Measurements from ENCODE around the gene HADHB. TPM values are rescaled to one million over a fixed set of nuclear protein-coding genes. Genes with fewer than 3 reads are reported as not detected.
"Not testable (repeated sequence)": the region's sequence is repeated elsewhere in the genome, so short reads cannot be mapped to it uniquely, and the experiment has no call there.

HADHB gene
- polyA plus RNA-seq, 4 donors, result 114 to 175 (median 167) TPM

DNA sequence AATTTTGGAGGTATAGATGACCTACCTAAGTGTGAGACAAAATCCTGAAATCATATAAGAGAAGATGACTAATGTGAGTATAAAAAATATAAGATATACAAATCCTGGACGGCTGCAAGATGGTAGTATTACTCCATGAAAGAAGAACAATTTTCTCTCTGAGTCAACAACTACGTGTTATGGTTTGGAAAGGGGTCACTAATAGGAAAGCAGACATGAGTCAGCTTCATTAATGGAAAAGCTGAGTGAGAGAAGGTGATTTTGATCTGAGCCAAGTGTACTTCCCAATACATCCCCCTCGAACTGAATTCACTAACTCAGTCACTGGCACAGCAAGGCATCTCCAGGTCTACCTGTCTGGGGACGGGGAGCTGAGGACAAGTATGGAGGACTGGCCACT, 81.1 kb downstream of the HADHB start:
- no peak for DNase-seq (ENCODE audit: low read depth in 4 of 4, low spot score in 3 of 4)

- no peak for DNase-seq (ENCODE audit: low read depth in 4 of 4, low spot score in 3 of 4)
Observed at GRCh38 chr2:26326514-26326913, 81.8 kb downstream of the HADHB start.

GRCh38 chr2:26327291-26328272, 82.8 kb downstream of the HADHB start:
- no peak for DNase-seq (ENCODE audit: low read depth in 4 of 4, low spot score in 3 of 4)

- not testable (repeated sequence) for DNase-seq (ENCODE audit: low read depth in 4 of 4, low spot score in 3 of 4)
Observed at GRCh38 chr2:26329083-26329482, 84.3 kb downstream of the HADHB start.

DNA sequence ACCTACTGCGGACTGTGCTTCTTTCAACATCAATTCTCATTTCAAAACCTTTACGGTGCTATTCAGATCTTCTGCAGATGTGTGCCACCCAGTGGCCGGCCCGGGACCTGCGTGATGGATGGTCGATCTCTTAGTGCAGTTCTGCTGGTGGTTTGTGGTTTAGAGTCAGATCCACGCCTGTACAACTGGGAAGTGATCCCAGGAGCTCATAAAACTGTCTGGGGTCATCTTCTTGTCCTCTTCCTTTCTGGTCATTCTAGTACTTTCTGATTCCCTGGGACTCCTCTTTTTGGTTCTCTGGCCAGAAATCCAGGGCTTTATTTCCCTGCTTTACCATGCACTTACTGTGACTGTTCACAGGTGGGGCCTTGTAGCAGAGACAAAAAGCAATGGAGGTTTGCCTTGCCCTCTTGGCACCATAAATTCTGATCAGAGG, 85.4 kb downstream of the HADHB start:
- peak in 3 of 4 donors; percentile 39 to 65 (median 46) for DNase-seq (ENCODE audit: low read depth in 4 of 4, low spot score in 3 of 4)

GRCh38 chr2:26330604-26331003, 85.9 kb downstream of the HADHB start:
- DNase-seq (ENCODE audit: low read depth in 4 of 4, low spot score in 3 of 4), result no peak

DNA sequence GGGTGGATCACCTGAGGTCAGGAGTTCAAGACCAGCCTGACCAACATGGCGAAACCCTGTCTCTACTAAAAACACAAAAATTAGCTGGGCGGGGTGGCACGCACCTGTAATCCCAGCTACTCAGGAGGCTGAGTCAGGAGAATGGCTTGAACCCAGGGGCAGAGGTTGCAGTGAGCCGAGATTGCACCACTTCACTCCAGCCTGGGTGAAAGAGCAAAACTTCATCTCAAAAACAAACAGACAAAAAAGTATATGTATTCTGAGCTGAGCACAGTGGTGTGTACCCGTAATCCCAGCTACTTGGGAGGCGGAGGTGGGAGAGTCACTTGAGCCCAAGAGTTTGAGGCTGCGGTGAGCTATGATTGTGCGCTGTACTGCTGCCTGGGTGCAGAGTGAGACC, 86.6 kb downstream of the HADHB start:
- not testable (repeated sequence) for DNase-seq (ENCODE audit: low read depth in 4 of 4, low spot score in 3 of 4)

- no peak for DNase-seq (ENCODE audit: low read depth in 4 of 4, low spot score in 3 of 4)
Observed at GRCh38 chr2:26333293-26333692, 88.6 kb downstream of the HADHB start.

DNA sequence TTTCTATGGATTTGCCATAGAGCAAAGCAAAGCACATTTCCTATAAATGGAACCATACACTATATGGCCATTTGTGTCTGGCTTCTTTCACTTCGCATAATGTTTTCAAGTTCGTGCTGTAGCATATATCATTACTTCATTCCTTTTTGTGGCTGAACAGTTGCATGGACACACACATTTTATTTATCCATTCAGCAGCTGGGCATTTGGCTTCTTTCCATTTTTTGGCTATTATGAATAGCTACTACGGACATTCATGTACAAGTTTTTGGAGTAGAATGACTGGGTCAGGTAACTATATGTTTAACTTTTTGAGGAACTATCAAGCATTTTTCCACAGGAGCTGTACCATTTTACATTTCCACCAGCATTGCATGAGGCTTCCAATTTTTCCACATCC, 90.5 kb downstream of the HADHB start:
- no peak for DNase-seq (ENCODE audit: low read depth in 4 of 4, low spot score in 3 of 4)

- DNase-seq (ENCODE audit: low read depth in 4 of 4, low spot score in 3 of 4), result no peak
Observed at GRCh38 chr2:26336719-26337118, 92.0 kb downstream of the HADHB start.

DNA sequence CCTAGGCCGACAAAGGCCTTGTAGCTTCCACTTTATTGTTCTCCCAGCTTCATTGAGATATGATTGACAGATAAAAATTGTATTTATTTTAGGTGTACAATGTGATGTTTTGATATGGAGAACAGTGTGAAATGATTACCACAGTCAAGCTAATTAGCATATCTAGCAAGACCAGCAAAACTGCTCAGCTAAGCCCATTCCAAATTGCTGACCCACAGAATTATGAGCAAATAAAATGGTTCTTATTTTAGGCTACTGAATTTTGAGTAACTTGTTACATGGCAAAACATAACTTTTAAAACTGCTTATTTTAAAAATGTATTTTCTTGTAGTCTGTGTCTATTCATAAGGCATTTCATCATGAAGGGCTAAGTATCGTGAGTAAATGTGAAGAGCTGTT, 92.6 kb downstream of the HADHB start:
- no peak for DNase-seq (ENCODE audit: low read depth in 4 of 4, low spot score in 3 of 4)

Other genes starting within 250 kb of the HADHB start
- gene RAB10, start 210.9 kb upstream of the HADHB start, polyA plus RNA-seq (ENCODE audit: insufficient read length in 4 of 4), result 100 to 1,000 TPM; 111 to 168 (median 144) TPM
- 1 to 10 TPM; 6.0 to 8.7 (median 6.6) TPM for gene GAREM2, start 71.9 kb upstream of the HADHB start, polyA plus RNA-seq (ENCODE audit: insufficient read length in 4 of 4)
- gene HADHA, start 307 bp upstream of the HADHB start, polyA plus RNA-seq (ENCODE audit: insufficient read length in 4 of 4), result 100 to 1,000 TPM; 165 to 244 (median 205) TPM
- gene SELENOI, start 101.2 kb downstream of the HADHB start, polyA plus RNA-seq (ENCODE audit: insufficient read length in 4 of 4), result 10 to 100 TPM; 11.5 to 26.7 (median 24.3) TPM
- 1 to 10 TPM in 3 of 4 donors, under 1 TPM in 1; 0.61 to 2.9 (median 2.3) TPM for gene ADGRF3, start 101.8 kb downstream of the HADHB start, polyA plus RNA-seq (ENCODE audit: insufficient read length in 4 of 4)
- gene DRC1, start 157.0 kb downstream of the HADHB start, polyA plus RNA-seq (ENCODE audit: insufficient read length in 4 of 4), result 1 to 10 TPM in 3 of 4 donors, under 1 TPM in 1; 0.29 to 3.6 (median 3.3) TPM
- under 1 TPM; 0.09 to 0.32 (median 0.20) TPM for gene OTOF, start 233.2 kb downstream of the HADHB start, polyA plus RNA-seq (ENCODE audit: insufficient read length in 4 of 4)

Data from left renal pelvis (tissue), 4 donors.